NOMO-1 treated with DMSO at 0.1 percent for 48 hours (cell line): ENCODE results near the gene POLD2.
"Not testable (repeated sequence)": the region's sequence is repeated elsewhere in the genome, so short reads cannot be mapped to it uniquely, and the experiment has no call there.

Source experiments
- DNase-seq: peaks from one replicate; lab custom pipeline; 2025; ENCODE audit not compliant: unreplicated experiment; lab: John Stamatoyannopoulos, UW

Gene POLD2

DNA sequence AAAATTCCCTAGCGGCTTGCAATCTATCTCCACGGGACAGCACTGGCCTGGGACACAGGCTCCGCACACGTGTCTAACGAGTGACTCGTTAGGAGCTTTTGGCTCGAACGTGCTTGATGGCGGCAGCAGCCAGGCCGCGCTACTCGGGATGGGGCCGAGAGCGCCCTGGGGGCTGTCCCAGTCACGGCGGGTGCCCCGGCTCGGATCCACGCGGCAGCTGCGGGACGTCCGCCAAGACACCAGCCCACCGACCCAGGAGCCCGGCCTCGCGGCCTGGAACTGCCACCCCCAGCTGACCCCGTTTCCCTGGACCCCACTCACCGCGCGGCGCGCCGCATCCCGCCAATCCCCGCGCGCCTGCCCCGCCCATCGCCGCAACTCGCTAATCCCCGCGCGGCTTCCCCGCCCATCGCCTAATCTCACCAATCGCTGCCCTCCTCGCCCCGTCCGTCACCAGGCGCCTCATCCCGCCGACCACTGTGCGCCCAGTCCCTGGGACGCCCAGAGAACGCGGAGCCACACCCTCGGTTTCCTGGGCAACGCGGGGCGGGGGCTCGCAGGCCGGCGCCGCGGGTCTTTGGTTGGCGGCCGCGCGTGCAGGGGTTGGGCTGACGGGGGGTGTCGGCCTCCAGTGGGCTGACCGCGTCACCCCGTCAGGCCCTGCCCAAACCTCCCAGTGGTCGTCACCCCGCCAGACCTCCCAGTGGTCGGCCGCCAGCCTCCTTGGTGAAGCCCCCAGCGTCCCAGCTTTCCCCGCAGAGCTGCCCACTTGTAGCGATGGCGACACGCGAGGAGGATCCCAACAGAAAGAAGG lies at the start of gene POLD2:
Gene POLD2, minus strand, starts transcription at position 359 of the 814 bp plus-strand sequence. CDS start 1,495 bp downstream, outside the sequence.
- peak; percentile 97 for DNase-seq

DNA sequence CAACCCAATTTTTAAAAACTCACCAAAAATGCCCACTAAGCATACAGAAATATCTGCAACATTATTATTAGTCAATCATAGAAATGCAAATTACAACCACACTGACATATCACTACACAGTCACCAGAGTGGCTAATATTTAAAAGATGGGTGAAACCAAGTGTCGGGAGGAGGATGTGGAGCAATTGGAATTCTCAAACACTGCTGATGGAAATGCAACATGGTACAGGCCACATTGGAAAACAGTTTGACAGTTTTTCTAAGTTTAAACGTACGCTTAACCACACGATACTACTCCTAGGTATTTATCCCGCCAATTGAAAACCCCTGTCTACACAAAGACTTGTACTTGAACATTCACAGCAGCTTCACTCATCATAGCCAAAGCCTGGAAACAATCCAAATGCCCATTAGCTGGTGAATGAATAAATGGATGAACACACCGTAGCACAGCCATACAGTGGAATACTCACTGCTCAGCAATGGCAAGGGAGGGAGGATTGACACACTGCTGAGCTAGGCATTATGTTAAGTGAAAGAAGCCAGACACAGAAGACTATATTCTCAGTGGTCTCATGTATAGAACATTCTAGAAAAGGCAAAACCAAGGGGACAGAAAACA lies 49.6 kb upstream of the POLD2 start:
- no peak for DNase-seq

DNA sequence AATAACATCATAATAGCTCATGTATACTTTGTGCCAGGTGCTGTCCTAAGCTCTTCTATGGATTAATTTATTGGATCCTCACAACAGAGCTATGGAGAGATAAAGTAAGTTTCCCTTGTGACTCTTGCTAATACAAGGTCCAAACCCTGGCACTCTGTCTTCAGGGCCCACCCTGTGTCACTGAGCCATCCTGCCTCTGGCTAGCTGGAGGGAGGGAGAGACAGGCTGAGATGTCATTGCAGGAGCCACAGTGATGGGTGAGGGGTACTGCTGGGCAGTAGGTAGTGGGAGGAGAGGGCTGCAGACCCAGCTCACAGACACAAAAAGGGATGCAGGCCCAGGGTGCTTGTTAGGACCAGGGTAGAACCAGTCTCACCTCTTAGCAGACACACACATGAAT lies 49.0 kb upstream of the POLD2 start:
- DNase-seq, result no peak

DNA sequence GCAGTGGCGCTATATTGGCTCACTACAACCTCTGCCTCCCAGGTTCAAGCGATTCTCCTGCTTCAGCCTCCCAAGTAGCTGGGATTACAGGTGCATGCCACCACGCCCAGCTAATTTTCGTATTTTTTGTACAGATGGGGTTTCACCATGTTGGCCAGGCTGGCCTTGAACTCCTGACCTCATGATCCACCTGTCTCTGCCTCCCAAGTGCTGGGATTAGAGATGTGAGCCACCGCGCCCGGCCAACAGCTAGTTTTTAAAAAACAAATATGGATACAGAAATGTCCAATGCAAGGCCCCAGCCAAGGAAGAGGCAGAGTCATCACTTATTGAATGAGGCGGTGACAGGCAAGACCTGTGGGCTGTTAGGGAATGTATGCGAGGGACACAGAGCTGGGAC lies 48.6 kb upstream of the POLD2 start:
- not testable (repeated sequence) for DNase-seq

DNA sequence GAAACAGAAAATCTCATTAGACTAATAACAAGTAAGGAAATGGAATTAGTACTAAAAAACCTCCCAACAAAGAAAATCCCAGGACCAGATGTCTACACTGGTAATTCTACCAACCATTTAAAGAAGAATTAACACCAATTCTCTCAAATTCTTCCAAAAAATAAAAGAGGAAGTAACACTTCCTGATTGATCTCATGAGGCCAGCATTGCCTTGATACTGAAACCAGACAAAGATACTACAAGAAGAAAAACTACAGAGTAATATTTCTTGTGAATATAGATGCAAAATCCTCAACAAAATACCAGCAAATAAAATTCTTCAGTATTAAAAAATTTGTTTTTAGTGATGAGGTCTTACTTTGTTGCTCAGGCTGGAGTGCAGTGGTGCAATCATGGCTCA lies 44.6 kb upstream of the POLD2 start:
- peak; percentile 57 for DNase-seq

DNA sequence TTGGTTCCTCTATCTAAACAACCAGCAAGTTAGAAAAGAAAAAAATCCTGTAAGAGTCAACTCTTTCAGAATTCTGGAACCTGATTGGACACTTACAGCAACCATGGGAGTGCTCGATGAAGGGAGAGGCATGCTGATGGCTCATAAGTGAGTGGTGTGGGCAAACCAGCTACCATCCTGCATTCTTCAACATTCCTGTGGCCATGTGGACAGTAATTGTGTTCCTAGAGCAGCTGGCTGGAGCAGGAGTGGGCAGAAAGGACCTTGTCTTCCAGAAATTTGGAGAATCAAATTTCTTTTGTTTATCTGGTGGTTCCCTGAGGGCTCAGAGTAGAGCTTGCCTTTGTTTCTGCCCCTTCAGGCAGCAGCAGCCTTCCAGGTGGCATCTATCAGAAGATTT lies 40.2 kb upstream of the POLD2 start:
- no peak for DNase-seq

DNA sequence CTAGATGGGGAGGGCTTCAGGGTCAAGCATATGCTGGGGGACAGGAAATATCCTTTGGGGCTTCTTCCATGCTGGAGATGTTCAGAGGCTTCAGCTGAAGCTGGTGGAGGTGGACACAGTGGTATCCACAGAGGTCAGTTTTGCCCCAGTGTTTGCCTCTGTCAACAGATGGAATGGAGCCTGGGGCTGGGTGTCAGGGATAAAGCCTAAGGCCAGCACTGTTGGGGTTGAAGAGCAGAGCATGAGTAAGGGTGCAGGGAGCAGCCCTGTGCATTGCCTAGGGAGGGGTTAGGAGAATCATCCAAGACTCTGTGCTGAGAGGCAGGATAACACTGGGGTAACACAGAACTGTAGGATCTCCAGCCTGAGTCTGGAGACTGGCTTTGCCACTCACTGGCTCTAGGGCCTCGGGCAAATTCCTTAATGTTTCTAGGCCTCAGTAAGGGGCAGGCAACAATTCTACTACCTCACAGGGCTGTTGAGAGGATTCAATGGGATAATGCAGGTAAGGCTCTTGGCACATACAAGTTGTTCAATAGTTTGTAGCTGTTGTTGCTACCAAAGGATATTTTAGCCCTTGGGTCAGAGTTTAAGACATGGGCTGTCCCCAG lies 39.5 kb upstream of the POLD2 start:
- no peak for DNase-seq

DNA sequence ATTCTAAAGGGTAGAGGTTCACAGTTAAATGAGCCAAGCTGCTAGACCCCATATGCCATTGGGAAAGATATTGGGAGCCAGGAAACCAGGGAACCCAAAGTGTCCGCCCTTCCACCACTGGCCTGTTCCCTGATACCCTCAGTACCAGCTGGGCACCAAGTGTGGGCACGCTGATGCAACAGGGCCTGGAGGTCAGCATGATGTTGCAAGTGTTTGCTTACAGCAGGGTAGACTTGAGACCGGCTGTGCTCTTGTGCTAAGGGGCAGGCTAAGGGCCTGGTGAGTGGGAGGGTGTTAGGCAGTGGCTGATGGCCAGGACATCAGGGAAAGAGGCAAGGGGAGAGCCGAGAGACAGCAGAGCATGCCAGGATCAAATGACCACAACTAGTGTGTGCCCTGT lies 38.8 kb upstream of the POLD2 start:
- no peak for DNase-seq

DNA sequence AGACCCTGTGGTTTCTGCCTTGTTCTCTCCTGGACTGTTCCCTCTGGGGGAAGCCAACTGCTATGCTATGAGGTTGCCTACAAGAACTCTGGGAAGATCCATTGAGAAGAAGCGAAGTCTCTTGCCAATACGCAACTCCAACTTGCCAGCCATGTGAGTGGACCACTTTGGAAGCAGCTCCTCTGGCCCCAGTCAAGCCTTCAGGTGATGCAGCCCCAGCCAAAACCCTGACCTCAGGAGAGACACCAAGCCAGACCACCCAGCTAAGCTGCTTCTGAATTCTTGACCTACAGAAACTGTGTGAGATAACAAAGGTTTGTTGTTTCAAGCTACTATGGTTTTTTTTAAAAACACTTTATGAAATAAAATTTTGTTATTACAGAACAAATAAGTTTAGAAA lies 38.0 kb upstream of the POLD2 start:
- no peak for DNase-seq

DNA sequence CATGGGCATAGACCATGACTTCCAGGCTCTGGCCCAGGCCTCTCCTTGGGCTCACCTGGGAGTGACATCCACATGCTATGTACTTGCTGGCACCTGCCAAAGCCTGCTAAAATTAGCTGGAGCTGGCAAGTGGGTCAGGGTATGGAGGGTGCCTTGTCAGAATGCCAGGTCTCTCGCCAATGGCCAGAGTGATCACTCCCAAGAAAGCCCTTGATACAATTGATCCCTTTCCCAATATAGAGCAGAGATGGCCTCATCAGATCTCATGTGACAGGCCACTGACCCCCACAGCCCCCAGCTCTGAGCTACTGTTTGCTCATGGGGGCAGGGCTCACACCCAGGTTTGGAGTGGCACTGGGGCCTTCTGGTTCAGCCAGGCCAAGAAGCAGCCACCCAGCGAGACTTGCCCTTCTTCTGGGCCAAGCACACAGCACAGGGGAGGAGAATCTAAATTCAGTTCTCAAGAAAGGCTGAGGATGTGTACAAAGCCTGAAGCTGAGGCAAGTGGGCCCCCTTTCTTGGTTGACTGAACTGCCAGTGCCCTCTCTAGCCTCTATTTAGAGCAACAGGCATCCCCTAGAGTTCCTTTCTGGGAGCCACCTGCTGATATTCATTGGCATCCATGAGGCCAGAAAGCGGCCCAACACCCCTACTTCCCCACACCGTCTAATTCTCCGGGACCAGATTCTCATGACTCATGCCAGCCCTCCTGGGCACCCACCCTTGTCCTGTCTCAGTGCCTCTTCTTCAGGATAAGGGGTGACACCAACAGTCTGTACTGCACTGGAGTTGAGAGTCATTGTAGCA lies 36.7 kb upstream of the POLD2 start:
- no peak for DNase-seq

DNA sequence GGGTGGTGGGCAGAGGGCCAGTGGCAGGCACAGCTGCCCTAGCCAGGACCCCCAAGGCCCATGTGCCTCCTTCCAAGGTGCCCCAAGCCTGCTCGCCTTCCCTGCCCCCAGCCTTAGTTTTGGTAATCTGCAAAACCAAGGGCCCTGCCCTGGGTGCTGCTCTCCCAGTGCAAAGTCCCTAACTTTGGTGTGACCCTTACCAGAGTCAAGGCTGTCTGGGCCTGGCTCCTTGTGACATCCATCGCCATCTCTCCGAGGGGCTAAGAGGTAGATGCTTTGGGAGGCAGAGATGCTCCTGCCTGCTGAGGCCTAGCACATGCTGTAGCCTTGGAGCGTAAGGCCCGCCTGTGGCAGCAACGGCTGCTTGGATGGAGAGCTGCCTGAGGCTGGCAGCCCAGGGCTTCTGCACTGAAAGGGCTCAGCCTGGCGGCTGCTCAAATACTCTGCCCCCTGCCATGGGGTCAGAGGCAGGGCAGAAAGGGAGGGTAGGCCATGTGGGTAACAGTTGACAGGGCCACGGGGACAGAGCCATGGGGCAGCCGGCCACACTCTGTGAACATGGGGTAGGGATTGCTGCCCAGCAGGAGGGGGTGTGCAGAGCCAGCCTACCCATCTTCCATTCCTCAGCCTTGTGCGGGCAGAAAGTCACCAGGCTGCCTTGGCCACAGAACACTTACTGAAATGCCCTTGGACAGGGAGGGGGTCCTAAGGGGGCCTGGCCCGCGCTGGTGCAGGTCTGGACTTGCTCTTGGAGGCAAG lies 35.7 kb upstream of the POLD2 start:
- DNase-seq, result no peak

DNA sequence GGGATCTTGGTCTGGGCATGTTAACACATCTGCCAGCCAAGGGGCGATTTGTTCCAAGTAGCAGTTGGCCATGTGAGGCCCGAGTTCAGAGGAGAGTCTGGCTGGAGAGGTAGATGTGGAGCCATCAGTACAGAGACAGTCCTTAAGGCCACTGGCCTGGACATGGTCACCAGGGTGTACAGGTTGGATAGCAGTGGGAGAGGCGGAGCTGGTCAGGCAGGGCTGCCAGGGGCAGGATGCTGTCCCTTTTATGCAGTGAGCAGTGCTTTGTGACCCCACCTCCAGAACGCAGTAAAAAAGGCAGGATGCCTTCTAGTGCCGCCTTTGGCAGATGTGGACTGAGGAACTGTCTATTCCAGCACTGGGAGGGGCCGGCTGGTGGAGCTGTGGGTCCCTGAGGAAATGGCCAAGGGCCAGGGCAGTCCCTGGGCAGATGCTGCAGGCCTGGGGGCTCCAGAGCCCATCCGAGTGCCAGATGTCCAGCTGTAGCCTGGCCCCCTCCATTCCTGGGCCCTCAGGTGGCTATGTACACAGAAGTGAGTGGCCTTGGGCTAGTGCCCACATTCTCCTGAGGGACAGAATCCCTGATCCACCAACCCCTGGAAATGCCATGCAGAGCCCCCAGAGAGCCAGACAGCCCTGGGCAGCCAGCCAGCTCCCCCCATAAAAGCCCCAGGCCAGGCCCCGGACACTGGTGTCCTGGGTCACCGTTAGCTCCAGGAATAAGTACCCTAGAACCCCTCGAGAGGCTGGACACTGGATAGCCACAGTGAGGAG lies 34.9 kb upstream of the POLD2 start:
- DNase-seq, result no peak

DNA sequence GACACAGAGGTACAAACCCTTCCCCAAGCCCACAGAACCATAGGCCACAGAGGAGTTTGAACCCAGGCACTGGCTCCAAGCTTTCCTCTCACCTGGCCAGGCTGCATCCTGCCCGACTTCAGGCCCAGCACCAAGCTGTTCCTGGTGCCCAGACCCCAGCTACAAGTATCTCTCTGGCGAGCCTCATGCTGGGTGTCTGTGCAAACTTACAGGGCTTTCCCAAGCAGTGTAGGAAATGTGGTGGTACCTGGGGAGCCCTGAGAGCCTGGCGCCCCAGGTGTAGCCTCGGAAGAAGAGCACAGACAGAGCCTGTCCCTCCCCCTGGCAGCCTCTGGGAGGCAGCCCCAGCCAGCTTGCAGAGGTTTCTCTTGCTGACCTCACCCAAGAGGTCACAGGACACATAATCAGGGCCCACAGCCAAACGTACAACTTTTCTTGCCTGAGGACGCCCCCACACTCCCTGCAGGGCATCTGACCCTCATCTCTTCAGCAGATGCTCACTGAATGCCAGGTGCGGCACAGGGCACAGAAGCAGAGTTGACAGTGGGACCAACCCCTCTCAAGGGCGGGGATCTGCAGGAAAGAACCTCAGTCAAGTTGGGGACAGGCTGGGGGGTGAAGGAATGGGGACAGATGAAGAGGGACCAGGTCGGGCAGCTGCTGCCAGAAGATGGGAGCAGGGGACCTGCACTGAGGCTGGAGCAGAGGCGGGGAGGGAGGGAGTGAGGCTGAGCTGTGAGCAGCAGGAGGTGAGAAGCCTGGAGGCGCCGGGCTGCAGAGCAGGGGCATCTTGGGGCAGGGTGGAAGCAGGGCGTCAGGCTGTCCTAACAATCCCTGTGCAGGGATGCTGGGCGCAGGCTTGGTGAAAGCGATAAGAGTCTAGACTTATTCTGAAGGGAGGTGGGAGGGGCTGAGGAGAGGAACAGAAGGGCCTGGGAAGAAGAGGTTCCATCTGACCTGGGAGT lies 34.0 kb upstream of the POLD2 start:
- no peak for DNase-seq

DNA sequence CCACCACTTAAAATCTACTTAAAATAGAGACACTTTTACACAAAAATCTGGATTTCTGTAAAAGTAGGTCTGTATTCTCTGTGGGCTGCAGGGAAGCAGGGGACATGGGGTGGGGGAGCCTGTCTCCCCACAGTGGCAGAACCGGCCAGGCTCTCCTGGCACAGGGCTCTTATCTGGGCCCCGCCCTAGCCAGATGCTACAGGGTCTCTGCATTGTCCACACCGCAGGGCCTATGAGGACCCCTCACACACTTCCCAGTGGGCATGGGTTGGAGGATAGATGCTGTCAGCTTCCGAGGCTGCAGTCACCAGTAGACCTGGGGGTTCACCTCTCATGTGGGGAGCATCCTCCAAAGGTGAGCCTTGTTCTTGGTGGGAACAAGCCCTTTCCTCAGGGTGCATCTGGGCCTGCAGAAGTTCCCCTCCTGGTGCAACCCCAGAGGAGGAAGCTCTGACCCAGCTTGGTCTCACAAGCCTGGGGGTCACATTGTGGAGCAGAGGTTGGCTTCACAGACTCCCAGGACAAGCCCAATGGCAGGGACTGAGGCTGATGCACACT lies 33.2 kb upstream of the POLD2 start:
- DNase-seq, result no peak

DNA sequence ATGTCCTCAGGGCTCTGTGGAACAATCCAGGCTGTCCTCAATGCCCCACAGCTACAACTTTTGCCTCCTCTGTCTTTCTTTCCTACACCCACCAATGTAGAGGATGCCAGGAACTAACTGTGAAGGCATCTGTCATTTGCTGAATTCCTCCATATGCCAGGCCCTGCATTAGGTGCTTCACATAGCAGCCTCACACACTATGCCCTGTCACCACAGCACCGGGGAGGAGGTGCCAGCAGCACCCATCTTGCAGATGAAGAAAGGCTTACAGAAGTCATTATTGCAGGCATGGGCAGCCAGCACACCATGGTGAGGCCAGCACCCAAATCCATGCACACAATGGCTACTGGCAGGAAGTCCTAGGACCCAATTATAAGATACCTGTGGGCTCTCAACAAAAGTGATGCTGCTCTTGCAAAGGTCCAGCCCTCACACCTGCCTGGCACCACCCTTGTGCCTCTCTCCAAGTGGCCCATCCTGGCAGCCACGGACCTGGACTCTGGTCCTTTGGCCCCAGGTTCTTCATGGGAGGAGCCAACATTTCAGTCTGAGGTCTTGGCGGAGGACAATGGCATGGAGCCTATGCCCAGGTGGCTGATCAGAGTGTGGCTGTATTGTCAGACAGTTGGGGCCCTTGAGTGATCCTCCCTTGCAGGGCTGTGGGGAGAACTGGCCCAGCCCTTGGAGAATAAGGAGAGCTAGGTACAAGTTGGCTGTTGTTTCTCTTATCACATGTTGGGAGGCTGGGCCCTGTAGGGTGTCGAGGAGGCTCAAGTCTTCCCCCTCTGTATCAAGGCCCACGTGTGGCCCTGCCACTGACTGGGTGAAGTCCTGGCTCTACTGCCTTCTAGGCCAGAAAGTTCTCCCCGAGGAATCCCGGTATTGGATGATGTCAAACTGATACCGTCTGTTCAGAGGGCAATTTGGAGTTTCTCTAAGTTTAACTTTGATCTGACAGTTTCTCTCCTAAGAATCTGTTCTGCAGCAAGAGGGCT lies 32.1 kb upstream of the POLD2 start:
- DNase-seq, result no peak

DNA sequence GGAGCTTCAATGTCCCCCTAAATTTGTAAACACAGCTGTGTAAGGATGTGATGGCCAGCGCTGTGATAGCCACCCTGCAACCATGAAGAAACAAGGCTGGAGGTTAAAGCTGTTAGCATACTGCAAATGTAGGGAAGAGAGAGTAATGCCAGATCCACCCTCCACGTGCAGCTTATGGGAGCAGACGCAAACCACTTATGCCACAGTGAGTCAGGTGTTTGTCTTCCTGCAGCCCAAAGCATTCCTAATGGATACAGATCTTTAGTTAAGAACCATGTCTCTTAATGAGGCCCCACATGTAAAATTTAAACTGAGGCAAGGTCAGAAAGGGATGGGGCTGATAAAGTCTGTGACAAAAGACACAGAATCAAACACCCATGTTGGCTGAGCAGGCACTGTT lies 31.4 kb upstream of the POLD2 start:
- no peak for DNase-seq

DNA sequence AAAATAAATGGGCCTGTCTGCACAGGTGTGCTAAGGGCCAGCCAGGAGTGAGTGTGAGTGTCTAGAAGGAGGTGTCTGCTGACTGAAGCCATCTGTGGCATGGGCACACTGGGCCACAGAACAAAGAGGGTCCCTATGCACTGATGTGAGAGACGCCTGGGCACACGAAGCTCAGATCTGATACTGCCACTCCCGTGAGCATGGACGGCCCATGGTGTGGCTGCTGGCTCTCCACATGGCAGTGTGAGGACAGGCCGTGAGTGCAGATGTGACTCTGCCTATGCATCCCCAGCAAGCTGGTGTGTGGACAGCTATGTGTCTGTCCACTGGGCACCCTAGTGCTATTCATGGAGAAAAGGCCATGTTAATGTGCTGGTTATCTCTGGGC lies 30.6 kb upstream of the POLD2 start:
- no peak for DNase-seq
